Activated T-helper 1 cell treated with anti-CD3 and anti-CD28 coated beads, Interleukin-2, amount 50 U/mL, for 16 hours (primary cell): ENCODE results near the gene PNMA6F.
"Not testable (repeated sequence)": the region's sequence is repeated elsewhere in the genome, so short reads cannot be mapped to it uniquely, and the experiment has no call there.

Source experiments
- DNase-seq, 2 donors: peaks; one replicate each; pipeline ENCODE4 v3.0.0-alpha.2; 2020; ENCODE audit warnings: low read depth in 1 of 2, low spot score in 1 of 2

PNMA6F gene

DNA sequence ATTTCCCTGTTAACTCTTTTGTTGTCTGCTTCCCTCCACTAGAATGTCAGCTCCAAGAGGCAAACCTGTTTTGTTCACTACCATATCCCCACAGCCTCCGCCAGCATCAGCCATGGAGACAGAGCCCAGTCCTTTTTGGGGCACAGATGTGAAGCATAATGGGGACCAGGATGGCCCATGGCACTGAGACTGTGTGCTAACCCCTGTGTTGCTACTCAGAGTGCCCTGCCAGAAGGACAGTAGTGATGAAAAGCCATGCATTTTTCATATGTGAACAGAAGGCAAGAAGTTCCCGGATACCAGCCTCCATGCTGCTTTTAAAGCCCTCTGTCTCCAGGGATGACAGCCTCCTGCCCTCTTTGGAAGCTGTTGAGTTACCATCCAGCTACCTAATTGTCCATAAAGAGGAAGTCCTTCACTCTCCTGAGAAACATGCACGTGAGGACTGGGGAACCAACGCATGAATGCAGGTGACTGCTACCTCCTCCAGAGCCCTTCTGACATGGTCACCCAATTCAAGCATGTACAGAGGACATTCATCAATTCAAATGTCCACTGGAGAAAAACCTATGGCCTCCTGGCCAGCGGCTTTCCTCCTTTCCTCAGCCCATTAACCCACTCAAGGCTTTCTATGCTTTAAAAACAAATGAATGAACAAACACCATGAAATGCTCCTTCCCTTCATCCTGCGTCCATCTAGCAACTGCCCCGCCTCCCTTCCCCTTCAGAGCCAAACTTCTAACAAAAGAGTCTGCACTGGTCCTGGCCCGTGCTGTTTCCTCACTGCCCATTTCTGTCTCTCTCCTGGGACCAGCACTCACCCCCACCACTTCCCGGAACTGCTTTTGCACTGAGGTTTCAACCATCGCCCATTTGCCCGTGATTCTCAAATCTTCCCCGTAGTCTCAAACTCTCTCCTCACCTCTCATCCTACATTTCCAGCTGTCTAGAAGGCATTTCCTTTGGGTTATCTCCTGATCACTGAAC, 18.0 kb downstream of the PNMA6F start:
- no peak for DNase-seq

DNA sequence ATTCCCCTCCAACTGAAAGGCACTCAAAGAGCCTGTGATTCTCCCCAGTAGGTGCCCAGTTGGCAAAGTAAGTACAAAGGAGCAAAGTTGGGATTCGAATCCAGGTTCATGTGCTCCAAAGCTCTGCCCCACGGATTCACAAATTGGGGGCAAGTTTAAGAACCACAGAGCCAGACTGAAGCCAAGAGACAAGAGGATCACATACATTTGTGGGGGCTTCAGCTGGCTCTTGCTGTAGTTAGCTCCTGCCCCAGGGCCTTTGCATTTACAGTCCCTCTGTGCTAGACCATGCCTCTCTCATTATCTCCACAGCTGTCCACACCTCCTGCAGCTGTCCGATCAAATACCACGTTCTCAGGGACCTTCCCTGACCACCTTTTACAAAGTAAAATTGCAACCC, 18.8 kb downstream of the PNMA6F start:
- DNase-seq: no peak

DNA sequence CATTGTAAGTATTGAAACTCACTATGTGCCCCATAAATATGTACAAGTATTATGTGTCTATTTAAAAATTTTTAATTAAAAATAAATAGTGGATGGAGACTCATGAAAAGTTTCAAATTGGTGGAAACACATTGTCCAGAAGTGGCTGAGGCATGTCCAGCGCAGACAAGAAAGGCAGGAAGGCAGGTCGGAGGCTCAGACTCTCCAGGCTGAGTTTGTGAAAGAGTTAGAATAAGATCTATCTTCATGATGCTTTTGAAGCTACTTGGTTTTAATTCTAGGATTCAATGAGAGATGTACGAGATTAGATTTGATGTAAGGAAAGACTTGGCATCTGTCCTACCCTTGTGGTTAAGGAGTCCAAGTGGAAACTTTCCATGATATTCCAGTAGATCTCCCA, 19.8 kb downstream of the PNMA6F start:
- no peak for DNase-seq

DNA sequence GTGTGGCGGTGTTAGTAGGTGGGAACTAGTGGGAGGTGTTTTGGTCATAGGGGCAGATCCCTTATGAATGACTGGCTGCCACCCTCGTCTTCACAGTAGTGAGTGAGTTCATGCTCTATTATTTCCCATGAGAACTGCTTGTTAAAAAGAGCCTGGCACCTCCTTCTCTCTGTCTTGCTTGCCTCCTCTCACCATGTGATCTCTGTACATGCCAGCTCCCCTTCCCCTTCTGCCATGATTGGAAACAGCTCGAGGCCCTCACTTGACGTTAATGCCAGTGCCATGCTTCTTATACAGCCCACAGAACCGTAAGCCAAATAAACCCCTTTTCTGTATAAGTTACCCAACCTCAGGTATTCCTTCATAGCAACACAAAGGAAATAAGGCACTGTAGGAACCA, 21.7 kb downstream of the PNMA6F start:
- DNase-seq: no peak

DNA sequence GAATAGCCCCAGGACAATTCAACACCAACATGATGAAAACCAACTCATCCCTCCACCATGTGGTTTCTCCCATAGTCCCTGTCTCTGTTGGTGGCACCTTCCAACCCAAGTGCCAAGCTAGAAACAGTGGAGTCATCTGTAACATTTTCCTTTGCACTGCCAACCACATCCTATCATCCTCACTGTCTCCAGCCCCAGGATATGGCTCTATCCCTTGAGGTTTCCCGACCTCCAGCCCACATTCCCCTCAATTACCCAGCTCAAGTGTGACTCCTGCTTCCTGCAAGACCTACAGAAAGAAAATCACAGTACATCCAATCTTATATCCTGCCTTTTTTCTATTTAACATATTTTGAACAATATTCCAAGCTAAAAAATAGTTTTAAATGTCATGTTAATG, 24.2 kb downstream of the PNMA6F start:
- DNase-seq: no peak

DNA sequence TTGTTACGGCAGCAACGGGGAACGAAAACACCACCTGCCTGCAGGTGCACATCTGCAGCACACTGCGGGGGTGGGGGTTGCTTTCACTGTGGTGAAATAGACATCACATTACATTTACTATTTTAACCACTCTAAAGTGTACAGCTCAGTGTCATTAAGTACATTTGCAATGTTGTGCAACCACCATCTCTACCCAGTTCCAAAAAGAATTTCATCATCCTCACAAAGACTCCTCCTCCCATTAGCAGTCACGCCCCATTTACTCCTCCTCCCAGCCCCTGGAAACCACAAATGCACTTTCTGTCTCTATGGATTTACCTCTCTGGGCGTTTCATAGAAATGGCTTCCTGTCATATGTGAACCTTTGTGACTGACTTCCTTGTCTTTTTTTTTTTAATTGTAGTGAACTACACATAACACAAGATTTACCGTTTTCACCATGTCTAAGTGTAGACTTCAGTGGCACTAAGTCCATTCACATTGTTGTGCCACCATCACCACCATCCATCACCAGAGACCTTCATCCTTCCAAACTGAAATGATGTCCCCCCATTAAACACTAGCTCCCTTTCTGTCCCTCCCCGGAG, 28.0 kb downstream of the PNMA6F start:
- not testable (repeated sequence) for DNase-seq

DNA sequence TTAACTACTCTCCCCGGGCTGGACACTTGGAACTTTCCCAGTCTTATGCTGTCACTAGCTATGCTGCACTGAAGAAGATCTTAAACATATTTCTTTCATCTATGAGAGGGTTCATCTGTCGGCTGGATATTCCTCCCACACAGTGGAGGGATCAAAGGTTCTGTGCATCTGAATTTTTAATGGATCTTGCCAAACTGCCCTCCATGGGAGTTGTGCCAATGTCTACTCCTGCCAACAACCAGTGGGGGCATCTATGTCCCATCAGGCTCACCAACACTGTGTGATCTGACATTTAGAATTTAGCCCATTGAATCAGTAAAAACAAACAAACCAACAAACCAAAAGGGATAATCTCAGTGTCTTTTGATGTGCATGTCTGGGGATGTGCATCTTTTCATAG, 32.8 kb downstream of the PNMA6F start:
- not testable (repeated sequence) for DNase-seq

DNA sequence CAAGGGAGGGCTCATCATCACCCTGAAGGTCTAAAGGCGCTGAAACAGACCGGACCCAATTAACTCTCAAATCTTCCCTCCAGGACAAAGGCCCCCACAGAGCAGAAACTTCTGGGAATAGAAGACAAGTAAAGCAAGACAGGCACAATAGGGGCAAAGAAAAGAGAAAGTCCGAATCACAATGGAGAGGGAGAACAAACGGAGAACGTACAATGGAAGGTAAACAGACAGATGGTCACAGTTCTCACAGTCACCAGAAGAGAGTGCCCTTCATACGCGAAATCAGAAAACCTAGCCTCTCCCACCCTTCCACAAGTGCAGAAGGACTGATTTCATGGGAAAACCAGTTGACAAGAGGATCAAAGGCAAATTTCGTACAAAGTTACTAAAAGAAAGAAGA, 35.9 kb downstream of the PNMA6F start:
- DNase-seq: not testable (repeated sequence)

DNA sequence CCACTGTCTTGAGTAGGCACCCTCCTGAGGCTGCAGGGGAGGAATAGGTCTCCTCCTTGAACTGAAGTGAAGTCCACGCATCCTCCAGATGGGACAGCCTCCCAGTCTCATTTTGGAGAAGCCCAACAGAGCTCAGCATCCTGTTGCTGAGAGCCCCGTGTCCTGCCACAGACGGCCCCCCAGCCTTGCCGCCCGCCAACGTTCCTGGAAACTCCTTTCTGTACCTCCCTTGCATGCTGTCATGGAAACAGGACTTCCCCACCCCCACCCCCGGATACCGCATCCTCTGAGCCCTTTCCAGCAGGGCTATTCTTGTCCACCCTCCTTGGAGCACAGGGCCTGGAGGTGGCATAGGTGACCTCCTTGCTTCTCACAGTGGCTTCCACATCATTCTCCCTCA, 37.6 kb downstream of the PNMA6F start:
- not testable (repeated sequence) for DNase-seq

DNA sequence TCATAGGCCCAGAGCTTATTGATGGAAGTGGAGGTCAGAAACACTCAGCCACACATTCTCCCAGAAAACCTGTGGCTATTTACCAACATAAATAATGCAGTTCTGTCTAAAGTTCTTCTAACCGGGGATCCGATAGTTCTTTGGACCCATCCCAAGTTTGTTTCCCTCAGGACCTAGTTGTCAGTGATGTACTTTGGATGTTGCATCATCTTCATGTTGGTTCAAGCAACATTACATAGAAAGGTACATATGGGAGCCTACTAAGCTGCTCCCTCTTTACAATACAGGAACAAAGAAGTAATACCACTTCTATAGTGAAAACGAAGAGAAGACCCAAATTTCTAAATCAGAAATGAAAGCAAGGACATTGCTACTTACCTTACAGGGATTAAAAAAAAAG, 39.8 kb downstream of the PNMA6F start:
- DNase-seq: not testable (repeated sequence)

DNA sequence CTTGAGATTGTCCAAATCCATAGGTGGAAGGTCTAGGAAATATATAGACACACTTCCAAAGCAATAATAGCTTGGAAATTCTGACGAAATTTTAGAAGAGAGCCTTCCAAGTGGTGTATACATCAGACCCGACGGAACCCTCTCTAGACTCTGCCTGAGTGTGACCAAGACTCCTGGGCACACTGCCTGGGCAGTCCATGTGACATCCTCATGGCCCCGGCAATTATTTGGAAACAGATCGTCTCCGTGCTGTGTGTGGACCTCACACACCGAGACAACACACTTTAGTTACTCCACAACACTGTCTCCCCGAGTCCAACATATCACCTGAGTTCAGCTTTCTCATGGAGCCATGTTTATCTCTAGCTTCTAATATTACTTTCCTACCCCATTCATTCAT, 42.3 kb downstream of the PNMA6F start:
- not testable (repeated sequence) for DNase-seq

DNA sequence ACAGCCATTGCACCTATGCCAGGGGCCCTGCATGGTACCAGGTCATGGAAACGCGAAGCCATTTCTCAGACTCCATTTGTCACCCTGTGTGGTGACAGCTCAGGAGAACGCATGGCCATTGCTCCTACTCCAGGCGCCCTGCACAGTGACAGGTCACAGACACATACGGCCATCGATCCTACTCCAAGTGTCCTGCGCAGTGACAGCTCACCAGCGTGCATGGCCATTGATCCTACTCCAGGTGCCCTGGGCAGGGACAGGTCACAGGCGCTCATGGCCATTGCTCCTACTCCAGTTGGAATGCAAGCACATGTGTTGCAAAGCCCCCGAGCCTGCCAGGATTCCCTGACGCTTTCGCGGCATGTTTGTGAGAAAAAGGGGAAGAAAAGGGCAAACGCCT, 45.5 kb downstream of the PNMA6F start:
- not testable (repeated sequence) for DNase-seq

DNA sequence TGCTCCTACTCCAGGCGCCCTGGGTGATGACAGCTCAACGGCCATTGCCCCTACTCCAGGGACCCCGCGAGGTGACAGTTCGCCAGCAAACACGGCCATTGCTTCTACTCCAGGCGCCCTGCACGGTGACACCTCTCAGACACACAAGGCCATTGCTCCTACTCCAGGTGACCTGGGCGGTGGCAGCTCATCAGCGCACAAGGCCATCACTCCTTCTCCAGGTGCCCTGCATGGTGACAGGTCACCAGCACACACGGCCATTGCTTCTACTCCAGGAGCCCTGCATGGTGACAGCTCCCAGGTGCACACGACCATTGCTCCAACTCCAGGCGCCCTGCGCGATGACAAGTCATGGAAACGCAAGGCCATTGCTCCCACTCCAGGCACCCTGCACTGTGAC, 46.1 kb downstream of the PNMA6F start:
- not testable (repeated sequence) for DNase-seq

DNA sequence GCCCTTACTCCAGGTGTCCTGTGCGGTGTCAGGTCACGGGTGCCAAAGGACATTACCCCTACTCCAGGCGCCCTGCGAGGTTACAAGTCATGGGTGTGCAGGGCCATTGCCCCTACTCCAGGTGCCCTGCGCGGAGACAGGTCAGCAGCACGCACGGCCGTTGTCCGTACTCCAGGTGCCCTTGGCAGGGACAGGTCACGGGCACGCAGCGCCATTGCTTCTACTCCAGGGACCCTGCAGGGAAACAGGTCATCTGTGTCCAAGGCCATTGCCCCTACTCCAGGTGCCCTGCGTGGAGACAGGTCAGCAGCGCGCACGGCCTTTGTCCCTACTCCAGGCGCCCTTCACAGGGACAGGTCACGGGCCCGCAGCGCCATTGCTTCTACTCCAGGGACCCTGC, 49.0 kb downstream of the PNMA6F start:
- not testable (repeated sequence) for DNase-seq

DNA sequence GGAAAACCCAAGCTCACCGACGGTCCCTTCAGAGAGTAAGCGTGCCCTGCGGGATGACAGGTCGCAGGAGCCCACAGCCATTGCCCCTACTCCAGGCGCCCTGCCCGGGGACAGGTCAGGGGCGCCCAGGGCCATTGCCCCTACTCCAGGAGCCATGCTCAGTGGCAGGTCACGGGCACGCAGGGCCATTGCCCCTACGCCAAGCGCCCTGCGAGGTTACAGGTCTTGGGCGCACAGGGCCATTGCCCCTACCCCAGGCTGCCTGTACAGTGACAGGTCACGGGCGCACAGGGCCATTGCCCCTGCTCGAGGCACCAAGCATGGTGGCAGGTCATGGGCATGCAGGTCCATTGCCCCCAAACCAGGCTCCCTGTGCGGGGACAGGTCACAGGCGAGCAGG, 49.5 kb downstream of the PNMA6F start:
- not testable (repeated sequence) for DNase-seq
